WTC11 (cell line): ENCODE data around the gene NAB1. TPM values are rescaled to one million over a fixed set of nuclear protein-coding genes. Genes with fewer than 3 reads are reported as not detected.

Experiments
- ATAC-seq: fragments of 200-7000 bp; cut with Tn5 transposase; 2 replicates; pipeline ENCODE4 v1.10.0; 2021; ENCODE audit warnings: mild to moderate bottlenecking, moderate library complexity
- CTCF ChIA-PET: fragments of 300-600 bp; sonication (Branson Sonifier 250); formaldehyde crosslinking; loops from one replicate; lab custom pipeline; 2021; ENCODE audit warnings: antibody characterized with exemption; lab: Charles Lee
- POLR2A ChIA-PET: fragments of 350-600 bp; sonication (Branson Sonifier 250); formaldehyde crosslinking; loops from one replicate; lab custom pipeline; 2021; ENCODE audit warnings: antibody characterized with exemption; lab: Charles Lee
- DNase-seq: peaks from one replicate; pipeline ENCODE4 v3.0.0; 2021; ENCODE audit warnings: low spot score
- H3K27ac Mint-ChIP-seq: 2 replicates; pipeline ENCODE4 v1.8.0; 2021; ENCODE audit warnings: mixed read lengths
- H3K27me3 Mint-ChIP-seq: 2 replicates; pipeline ENCODE4 v1.8.0; 2021; ENCODE audit warnings: low read depth, mild to moderate bottlenecking, moderate library complexity, mixed read lengths
- H3K36me3 Mint-ChIP-seq: 2 replicates; pipeline ENCODE4 v1.8.0; 2021; ENCODE audit warnings: mixed read lengths
- H3K4me1 Mint-ChIP-seq: 2 replicates; pipeline ENCODE4 v1.8.0; 2022; ENCODE audit warnings: mixed read lengths
- H3K4me3 Mint-ChIP-seq: 2 replicates; pipeline ENCODE4 v1.8.0; 2021; ENCODE audit warnings: mild to moderate bottlenecking, moderate library complexity, mixed read lengths
- H3K9me3 Mint-ChIP-seq: 2 replicates; pipeline ENCODE4 v1.8.0; 2021; ENCODE audit warnings: mixed read lengths
- ARID4B ChIP-seq: sonication (generic); formaldehyde crosslinking; IDR thresholded peaks from 2 replicates; pipeline ENCODE4 v1.8.0; 2023; ENCODE audit warnings: missing genetic modification reagents, mild to moderate bottlenecking, borderline replicate concordance
- ATF1 ChIP-seq: sonication (generic); formaldehyde crosslinking; IDR thresholded peaks from 2 replicates; pipeline ENCODE4 v1.8.1; 2023; ENCODE audit warnings: mild to moderate bottlenecking, moderate library complexity, missing genetic modification reagents
- ATF3 ChIP-seq: sonication (generic); formaldehyde crosslinking; conservative IDR thresholded peaks from 2 replicates; pipeline ENCODE4 v1.8.1; 2022; ENCODE audit warnings: mild to moderate bottlenecking, missing genetic modification reagents
- ERG ChIP-seq: fragments of 250-450 bp; sonication (Bioruptor Pico); IDR thresholded peaks from 2 replicates; pipeline ENCODE4 v1.8.0; 2021; ENCODE audit warnings: mild to moderate bottlenecking
- ESRRA ChIP-seq: sonication (generic); formaldehyde crosslinking; IDR thresholded peaks from 2 replicates; pipeline ENCODE4 v1.8.1; 2022; ENCODE audit warnings: mild to moderate bottlenecking, missing genetic modification reagents, borderline replicate concordance
- FOXP1 ChIP-seq: sonication (generic); formaldehyde crosslinking; IDR thresholded peaks from 2 replicates; pipeline ENCODE4 v1.8.0; 2022; ENCODE audit warnings: missing genetic modification reagents, mild to moderate bottlenecking, moderate library complexity, borderline replicate concordance
- HMGA2 ChIP-seq: fragments of 250-450 bp; sonication (Bioruptor Pico); IDR thresholded peaks from 2 replicates; pipeline ENCODE4 v1.4.0; 2021; ENCODE audit warnings: mild to moderate bottlenecking, moderate library complexity
- HMGXB4 ChIP-seq: sonication (generic); formaldehyde crosslinking; IDR thresholded peaks from 2 replicates; pipeline ENCODE4 v1.8.1; 2023; ENCODE audit warnings: mild to moderate bottlenecking, moderate library complexity, missing genetic modification reagents
- JUN ChIP-seq: sonication (generic); formaldehyde crosslinking; IDR thresholded peaks from 2 replicates; pipeline ENCODE4 v1.8.0; 2023; ENCODE audit warnings: mild to moderate bottlenecking, missing genetic modification reagents
- MAX ChIP-seq: sonication (generic); formaldehyde crosslinking; IDR thresholded peaks from 2 replicates; pipeline ENCODE4 v1.8.0; 2022; ENCODE audit warnings: mild to moderate bottlenecking, missing genetic modification reagents
- NR2C2 ChIP-seq: sonication (generic); formaldehyde crosslinking; IDR thresholded peaks from 2 replicates; pipeline ENCODE4 v1.8.0; 2022; ENCODE audit warnings: mild to moderate bottlenecking, missing genetic modification reagents
- NR3C1 ChIP-seq: sonication (generic); formaldehyde crosslinking; conservative IDR thresholded peaks from 2 replicates; pipeline ENCODE4 v1.8.1; 2023; ENCODE audit warnings: low read depth, mild to moderate bottlenecking, missing genetic modification reagents
- RELA ChIP-seq: sonication (generic); formaldehyde crosslinking; IDR thresholded peaks from 2 replicates; pipeline ENCODE4 v1.8.1; 2022; ENCODE audit warnings: missing genetic modification reagents, mild to moderate bottlenecking, borderline replicate concordance
- RORB ChIP-seq: fragments of 250-450 bp; sonication (Bioruptor Pico); IDR thresholded peaks from 2 replicates; pipeline ENCODE4 v1.9.0; 2021; ENCODE audit warnings: mild to moderate bottlenecking
- SMAD4 ChIP-seq: sonication (generic); formaldehyde crosslinking; IDR thresholded peaks from 2 replicates; pipeline ENCODE4 v1.8.0; 2022; ENCODE audit warnings: mild to moderate bottlenecking, missing genetic modification reagents
- USF1 ChIP-seq: sonication (generic); formaldehyde crosslinking; IDR thresholded peaks from 2 replicates; pipeline ENCODE4 v1.8.0; 2022; ENCODE audit warnings: mild to moderate bottlenecking, missing genetic modification reagents
- USF2 ChIP-seq: sonication (generic); formaldehyde crosslinking; IDR thresholded peaks from 2 replicates; pipeline ENCODE4 v1.8.1; 2023; ENCODE audit warnings: mild to moderate bottlenecking, missing genetic modification reagents, moderate library complexity
- ZNF219 ChIP-seq: sonication (generic); formaldehyde crosslinking; IDR thresholded peaks from 2 replicates; pipeline ENCODE4 v1.8.0; 2023; ENCODE audit warnings: missing genetic modification reagents, mild to moderate bottlenecking, borderline replicate concordance
- ZNF416 ChIP-seq: fragments of 250-450 bp; sonication (Bioruptor Pico); IDR thresholded peaks from 2 replicates; pipeline ENCODE4 v1.9.0; 2021; ENCODE audit warnings: mild to moderate bottlenecking, inconsistent platforms
- ZNF423 ChIP-seq: fragments of 250-450 bp; sonication (Bioruptor Pico); IDR thresholded peaks from 2 replicates; pipeline ENCODE4 v2.1.2; 2022; ENCODE audit warnings: mild to moderate bottlenecking, moderate library complexity
- ZNF671 ChIP-seq: fragments of 250-450 bp; sonication (Bioruptor Pico); IDR thresholded peaks from 2 replicates; pipeline ENCODE4 v1.8.0; 2021; ENCODE audit warnings: mild to moderate bottlenecking
- total RNA-seq: library from RNA; stranded (reverse); gene quantifications from 3 replicates; pipeline ENCODE4 v1.2.3, GENCODE V29; 2021

Gene NAB1
- total RNA-seq, 1 experiment from 2014 or later: 32.0 TPM

- peaks cover 18% of the 10 kb centered on the region for H3K4me1 Mint-ChIP-seq
- POLR2A ChIA-PET: interaction anchor here (0.6 kb wide), 2 partner anchors 698 to 1067 kb away, joined by 3 to 5 read pairs; partner anchors contain the start of gene SLC40A1
- no peak overlapping the region for H3K27ac Mint-ChIP-seq
- H3K9me3 Mint-ChIP-seq: no peaks in the 10 kb centered on the region
- no peak for DNase-seq
- CTCF ChIA-PET: interaction anchor here (0.6 to 2.8 kb wide), 2 partner anchors 33 to 96 kb away, joined by 3 to 11 read pairs; no protein-coding TSS in a partner anchor
- no peaks in the 10 kb centered on the region for H3K36me3 Mint-ChIP-seq
- TF ChIP-seq ATF3 (CRISPR knock-in tag) (no peak), ZNF416 (CRISPR knock-in tag) (no peak), USF1 (no peak), FOXP1 (no peak), NR3C1 (CRISPR knock-in tag) (no peak)
- peak overlapping the region; percentile 79 for H3K4me3 Mint-ChIP-seq
- ATAC-seq: no peak
- peaks cover 18% of the 10 kb centered on the region for H3K27me3 Mint-ChIP-seq
These were observed 1.9 kb upstream of the NAB1 start for GRCh38 chr2:190646780-190647522.

- H3K9me3 Mint-ChIP-seq: no peaks in the 10 kb centered on the region
- H3K27me3 Mint-ChIP-seq: peaks cover 18% of the 10 kb centered on the region
- DNase-seq (peak; percentile 65), ATAC-seq (peak; percentile 61)
- peak overlapping the region; percentile 79 for H3K4me3 Mint-ChIP-seq
- CTCF ChIA-PET: interaction anchor here (2.8 kb wide), 1 partner anchor 32 kb away, joined by 11 read pairs; no protein-coding TSS in a partner anchor
- H3K4me1 Mint-ChIP-seq: peaks cover 18% of the 10 kb centered on the region
- H3K27ac Mint-ChIP-seq: no peak overlapping the region
- POLR2A ChIA-PET: interaction anchor here (0.6 to 1.2 kb wide), 3 partner anchors 14 to 49 kb away, joined by 3 to 6 read pairs (median 3); no protein-coding TSS in a partner anchor
- H3K36me3 Mint-ChIP-seq: no peaks in the 10 kb centered on the region
- TF ChIP-seq MAX (CRISPR knock-in tag) (no peak), ZNF671 (CRISPR knock-in tag) (no peak), JUN (CRISPR knock-in tag) (no peak), ERG (CRISPR knock-in tag) (no peak), NR2C2 (no peak), USF2 (CRISPR knock-in tag) (no peak), ESRRA (no peak), ARID4B (CRISPR knock-in tag) (0 out of 2 replicates have a peak, but pooled peaks have one; percentile 30), USF1 (no peak), HMGA2 (CRISPR knock-in tag) (no peak), ZNF219 (no peak), SMAD4 (CRISPR knock-in tag) (no peak), NR3C1 (CRISPR knock-in tag) (no peak), RELA (no peak), HMGXB4 (CRISPR knock-in tag) (no peak), ATF1 (no peak), RORB (CRISPR knock-in tag) (no peak), ZNF423 (CRISPR knock-in tag) (peak; percentile 84; the same call in 1 of the 2 replicates)
These were observed 421 bp upstream of the NAB1 start for GRCh38 chr2:190648289-190649034.
